ENCODE measurements around the gene HDDC3. TPM values are rescaled to one million over a fixed set of nuclear protein-coding genes. Genes with fewer than 3 reads are reported as not detected.

Gene HDDC3
- total RNA-seq, 1 donor from 2014 or later = 10.5 TPM

GRCh38 chr15:90967206-90967605 is 34.9 kb upstream of the HDDC3 start:
- no peak overlapping the region for H3K4me2 ChIP-seq (ENCODE audit: low read length)

GRCh38 chr15:90966262-90966661 is 33.9 kb upstream of the HDDC3 start:
- FAIRE-seq (no peak), DNase-seq (ENCODE audit: low read depth) (no peak)
- no peaks in the 10 kb centered on the region for H3K27me3 ChIP-seq (ENCODE audit: insufficient read depth, low read length)
- H3K9ac ChIP-seq (ENCODE audit: low read length) = no peak overlapping the region
- no peak overlapping the region for H3K4me2 ChIP-seq (ENCODE audit: low read length)
- peaks cover 11% of the 10 kb centered on the region for H4K20me1 ChIP-seq (ENCODE audit: insufficient read depth, low read length)
- H3K79me2 ChIP-seq (ENCODE audit: insufficient read depth, low read length) = no peaks in the 10 kb centered on the region
- TF ChIP-seq CTCF (IDR thresholded peaks at IDR 0.05; ENCODE audit: insufficient read depth, low read depth, low read length) (no peak), EZH2 (IDR thresholded peaks at IDR 0.05; ENCODE audit: insufficient read depth, low read length) (no peak)
- Mint-ChIP-seq H3K27me3 (ENCODE audit: low read depth, unreplicated experiment) (no peaks in the 10 kb centered on the region), H3K9me3 (ENCODE audit: unreplicated experiment) (no peaks in the 10 kb centered on the region), H3K27ac (ENCODE audit: unreplicated experiment) (no peak overlapping the region), H3K4me1 (ENCODE audit: low read depth, unreplicated experiment) (no peaks in the 10 kb centered on the region), H3K4me3 (ENCODE audit: unreplicated experiment) (no peak overlapping the region), H3K36me3 (ENCODE audit: low read depth, unreplicated experiment) (peaks cover 5% of the 10 kb centered on the region)
- no peak overlapping the region for H3K27ac ChIP-seq (ENCODE audit: low read depth, low read length)
- H3K4me3 ChIP-seq (ENCODE audit: insufficient read depth, low read depth, low read length) = no peak overlapping the region
- H3K9me3 ChIP-seq (ENCODE audit: insufficient read depth, low read depth, low read length) = no peaks in the 10 kb centered on the region
- H3K4me1 ChIP-seq (ENCODE audit: insufficient read depth, low read length) = no peaks in the 10 kb centered on the region
- H3K36me3 ChIP-seq (ENCODE audit: insufficient read depth, low read length) = peaks cover 42% of the 10 kb centered on the region
- no peak overlapping the region for H2AFZ ChIP-seq (ENCODE audit: low read depth, low read length)

More at GRCh38 chr15:90967206-90967605, 34.9 kb upstream of the HDDC3 start:
- Histone ChIP-seq H3K27ac (ENCODE audit: low read depth, low read length) (no peak overlapping the region), H4K20me1 (ENCODE audit: insufficient read depth, low read length) (peaks cover 11% of the 10 kb centered on the region), H3K27me3 (ENCODE audit: insufficient read depth, low read length) (no peaks in the 10 kb centered on the region), H3K79me2 (ENCODE audit: insufficient read depth, low read length) (no peaks in the 10 kb centered on the region), H2AFZ (ENCODE audit: low read depth, low read length) (no peak overlapping the region), H3K9ac (ENCODE audit: low read length) (no peak overlapping the region), H3K4me1 (ENCODE audit: insufficient read depth, low read length) (no peaks in the 10 kb centered on the region), H3K9me3 (ENCODE audit: insufficient read depth, low read depth, low read length) (no peaks in the 10 kb centered on the region), H3K4me3 (ENCODE audit: insufficient read depth, low read depth, low read length) (no peak overlapping the region), H3K36me3 (ENCODE audit: insufficient read depth, low read length) (peaks cover 39% of the 10 kb centered on the region)
- TF ChIP-seq CTCF (IDR thresholded peaks at IDR 0.05; ENCODE audit: insufficient read depth, low read depth, low read length) (no peak), EZH2 (IDR thresholded peaks at IDR 0.05; ENCODE audit: insufficient read depth, low read length) (no peak)
- Mint-ChIP-seq H3K27me3 (ENCODE audit: low read depth, unreplicated experiment) (no peaks in the 10 kb centered on the region), H3K4me1 (ENCODE audit: low read depth, unreplicated experiment) (no peaks in the 10 kb centered on the region), H3K36me3 (ENCODE audit: low read depth, unreplicated experiment) (peaks cover 2% of the 10 kb centered on the region), H3K27ac (ENCODE audit: unreplicated experiment) (no peak overlapping the region), H3K4me3 (ENCODE audit: unreplicated experiment) (no peak overlapping the region), H3K9me3 (ENCODE audit: unreplicated experiment) (no peaks in the 10 kb centered on the region)
- DNase-seq (ENCODE audit: low read depth) (no peak), FAIRE-seq (no peak)

- Mint-ChIP-seq H3K27me3 (ENCODE audit: low read depth, unreplicated experiment) (no peaks in the 10 kb centered on the region), H3K9me3 (ENCODE audit: unreplicated experiment) (no peaks in the 10 kb centered on the region), H3K4me1 (ENCODE audit: low read depth, unreplicated experiment) (no peaks in the 10 kb centered on the region), H3K4me3 (ENCODE audit: unreplicated experiment) (no peak overlapping the region), H3K27ac (ENCODE audit: unreplicated experiment) (no peak overlapping the region), H3K36me3 (ENCODE audit: low read depth, unreplicated experiment) (peaks cover 7% of the 10 kb centered on the region)
- Histone ChIP-seq H3K27ac (ENCODE audit: low read depth, low read length) (no peak overlapping the region), H3K27me3 (ENCODE audit: insufficient read depth, low read length) (no peaks in the 10 kb centered on the region), H2AFZ (ENCODE audit: low read depth, low read length) (no peak overlapping the region), H3K9me3 (ENCODE audit: insufficient read depth, low read depth, low read length) (no peaks in the 10 kb centered on the region), H3K79me2 (ENCODE audit: insufficient read depth, low read length) (peaks cover 3% of the 10 kb centered on the region), H4K20me1 (ENCODE audit: insufficient read depth, low read length) (peaks cover 8% of the 10 kb centered on the region), H3K4me1 (ENCODE audit: insufficient read depth, low read length) (peaks cover 10% of the 10 kb centered on the region), H3K4me3 (ENCODE audit: insufficient read depth, low read depth, low read length) (no peak overlapping the region), H3K4me2 (ENCODE audit: low read length) (no peak overlapping the region), H3K9ac (ENCODE audit: low read length) (no peak overlapping the region), H3K36me3 (ENCODE audit: insufficient read depth, low read length) (peaks cover 13% of the 10 kb centered on the region)
- TF ChIP-seq EZH2 (IDR thresholded peaks at IDR 0.05; ENCODE audit: insufficient read depth, low read length) (no peak), CTCF (IDR thresholded peaks at IDR 0.05; ENCODE audit: insufficient read depth, low read depth, low read length) (no peak)
- FAIRE-seq (no peak), DNase-seq (ENCODE audit: low read depth) (no peak)
These were observed 29.7 kb upstream of the HDDC3 start for GRCh38 chr15:90962021-90962420.
